Skeletal muscle cell (primary cell): Measurements from ENCODE around the gene MYMK.

ENCODE experiments used
- DNase-seq: peaks from one replicate; pipeline ENCODE4 v3.0.0-alpha.2; 2010; ENCODE audit warnings: low read depth
- H3K4me3 ChIP-seq: 2 replicates; pipeline ENCODE4 v1.5.1; 2011; ENCODE audit warnings: low read depth, mild to moderate bottlenecking, control low read depth, low read length, moderate library complexity

Gene MYMK

GRCh38 chr9:133509179-133510083 is 15.3 kb downstream of the MYMK start:
- DNase-seq: no peak
- no peak overlapping the region for H3K4me3 ChIP-seq

GRCh38 chr9:133508046-133508445 is 16.7 kb downstream of the MYMK start:
- no peak overlapping the region for H3K4me3 ChIP-seq
- DNase-seq: no peak

GRCh38 chr9:133507246-133507965 is 17.4 kb downstream of the MYMK start:
- DNase-seq: no peak
- H3K4me3 ChIP-seq: no peak overlapping the region

- H3K4me3 ChIP-seq: no peak overlapping the region
- DNase-seq: no peak
Measured at GRCh38 chr9:133506653-133507038, 18.1 kb downstream of the MYMK start.

- DNase-seq: no peak
- H3K4me3 ChIP-seq: no peak overlapping the region
Measured at GRCh38 chr9:133505901-133506652, 18.7 kb downstream of the MYMK start.

GRCh38 chr9:133505186-133505830 is 19.5 kb downstream of the MYMK start:
- DNase-seq: no peak
- no peak overlapping the region for H3K4me3 ChIP-seq

- no peak overlapping the region for H3K4me3 ChIP-seq
- DNase-seq: no peak
Measured at GRCh38 chr9:133502112-133502511, 22.6 kb downstream of the MYMK start.

- no peak overlapping the region for H3K4me3 ChIP-seq
- no peak for DNase-seq
Measured at GRCh38 chr9:133499892-133500270, 24.9 kb downstream of the MYMK start.

GRCh38 chr9:133499132-133499891 is 25.4 kb downstream of the MYMK start:
- DNase-seq: no peak
- no peak overlapping the region for H3K4me3 ChIP-seq

GRCh38 chr9:133496861-133497842 is 27.6 kb downstream of the MYMK start:
- DNase-seq: no peak
- H3K4me3 ChIP-seq: no peak overlapping the region

GRCh38 chr9:133495327-133496293 is 29.1 kb downstream of the MYMK start:
- no peak for DNase-seq
- no peak overlapping the region for H3K4me3 ChIP-seq

- H3K4me3 ChIP-seq: no peak overlapping the region
- no peak for DNase-seq
Measured at GRCh38 chr9:133494636-133495326, 30.0 kb downstream of the MYMK start.

- no peak overlapping the region for H3K4me3 ChIP-seq
- DNase-seq: no peak
Measured at GRCh38 chr9:133493845-133494540, 30.8 kb downstream of the MYMK start.

GRCh38 chr9:133493428-133493827 is 31.3 kb downstream of the MYMK start:
- DNase-seq: no peak
- H3K4me3 ChIP-seq: no peak overlapping the region
